GM21526 (cell line): ENCODE results near the gene TIMP1.
A peak's percentile ranks its signal among the peaks of the same experiment; 100 is the strongest.
"Not testable (repeated sequence)": the region's sequence is repeated elsewhere in the genome, so short reads cannot be mapped to it uniquely, and the experiment has no call there.

Experiments
- ATAC-seq: cut with Tn5 transposase; IDR thresholded peaks from one replicate; pipeline ENCODE4 v1.9.1; 2021; ENCODE audit warnings: moderate library complexity; ENCODE audit not compliant: unreplicated experiment, low FRiP score

Gene TIMP1

DNA sequence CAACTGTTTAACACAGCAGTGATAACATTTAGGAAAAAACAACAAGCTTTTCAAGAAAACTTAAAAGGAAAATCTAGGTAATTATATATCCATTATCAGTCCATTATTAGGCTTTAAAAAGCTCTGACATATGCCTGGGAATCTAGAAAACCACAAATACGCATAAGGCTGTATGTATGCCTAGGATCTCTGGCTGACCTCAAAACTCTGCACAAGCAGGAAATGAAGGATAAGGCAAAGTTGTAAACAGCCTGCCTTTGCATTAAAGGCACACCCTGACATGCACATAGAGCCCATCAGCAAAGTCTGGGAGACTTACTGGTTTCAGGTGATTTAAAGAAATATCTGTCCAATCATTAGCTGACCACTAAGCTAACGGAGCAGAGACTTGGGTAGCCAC, 14.0 kb downstream of the TIMP1 start:
- ATAC-seq, result no peak

GRCh38 chrX:47597222-47597621, 15.0 kb downstream of the TIMP1 start:
- ATAC-seq, result no peak

GRCh38 chrX:47603125-47603524, 20.9 kb downstream of the TIMP1 start:
- not testable (repeated sequence) for ATAC-seq

DNA sequence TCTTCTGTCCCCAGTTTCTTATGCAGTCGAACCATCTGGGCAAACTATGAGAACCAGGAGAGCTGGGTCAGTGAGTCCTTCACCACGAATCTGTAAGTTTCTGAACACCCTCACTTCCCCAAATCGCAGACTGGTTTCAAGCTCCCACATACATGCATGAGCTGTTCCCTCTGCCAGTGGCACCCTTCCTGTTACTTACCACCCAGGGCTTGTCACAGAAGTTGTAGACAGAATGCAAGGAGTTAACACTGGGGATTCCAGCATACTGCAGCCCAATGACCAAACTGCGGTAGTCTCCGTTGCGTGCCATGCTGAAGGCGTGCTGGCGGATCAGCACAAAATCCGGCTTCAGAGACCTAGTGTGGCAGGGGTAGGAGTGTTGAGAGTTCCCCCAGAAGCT, 22.8 kb downstream of the TIMP1 start:
- no peak for ATAC-seq

GRCh38 chrX:47607091-47607490, 24.9 kb downstream of the TIMP1 start:
- no peak for ATAC-seq

- ATAC-seq, result no peak
Measured at GRCh38 chrX:47608130-47608810, 26.0 kb downstream of the TIMP1 start.

DNA sequence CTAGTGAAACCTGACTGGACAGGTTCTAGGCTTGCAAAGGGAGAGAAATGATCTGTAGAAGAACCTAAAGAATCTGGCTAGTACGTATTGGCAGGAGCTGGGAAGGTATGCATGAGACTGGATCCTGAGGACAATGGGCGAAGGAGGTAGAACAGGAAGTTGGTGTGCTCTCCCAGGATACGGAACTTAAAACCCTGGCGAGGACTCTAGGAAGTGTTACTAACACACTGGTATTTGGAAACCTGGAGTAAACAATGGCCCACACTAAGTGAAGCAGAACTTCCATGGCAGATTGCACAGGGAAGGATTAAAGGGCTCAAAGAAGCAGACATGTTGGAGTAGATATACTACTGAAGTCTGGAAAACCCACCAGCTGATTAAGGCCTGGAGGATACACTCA, 28.3 kb downstream of the TIMP1 start:
- ATAC-seq, result no peak

GRCh38 chrX:47611489-47611888, 29.3 kb downstream of the TIMP1 start:
- no peak for ATAC-seq

DNA sequence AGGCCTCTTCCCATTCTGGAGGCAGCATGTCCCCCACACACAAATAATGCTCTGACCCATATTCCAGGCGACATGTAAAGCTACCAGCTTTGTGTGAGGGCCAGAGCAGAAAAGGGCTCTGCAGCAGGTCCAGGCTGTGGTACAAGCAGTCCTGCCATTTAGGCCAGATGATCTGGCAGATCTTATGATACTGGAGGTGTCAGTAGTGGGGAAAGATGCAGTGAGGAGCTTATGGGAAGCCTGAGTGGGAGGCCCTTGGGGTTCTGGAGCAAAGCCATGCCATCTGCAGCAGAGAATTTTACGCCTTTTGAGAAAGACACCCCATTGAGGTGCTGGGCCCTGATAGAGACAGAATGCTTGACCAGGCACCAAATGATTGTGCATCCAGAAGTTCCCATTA, 29.7 kb downstream of the TIMP1 start:
- no peak for ATAC-seq

- ATAC-seq, result no peak
Measured at GRCh38 chrX:47612418-47612817, 30.2 kb downstream of the TIMP1 start.

DNA sequence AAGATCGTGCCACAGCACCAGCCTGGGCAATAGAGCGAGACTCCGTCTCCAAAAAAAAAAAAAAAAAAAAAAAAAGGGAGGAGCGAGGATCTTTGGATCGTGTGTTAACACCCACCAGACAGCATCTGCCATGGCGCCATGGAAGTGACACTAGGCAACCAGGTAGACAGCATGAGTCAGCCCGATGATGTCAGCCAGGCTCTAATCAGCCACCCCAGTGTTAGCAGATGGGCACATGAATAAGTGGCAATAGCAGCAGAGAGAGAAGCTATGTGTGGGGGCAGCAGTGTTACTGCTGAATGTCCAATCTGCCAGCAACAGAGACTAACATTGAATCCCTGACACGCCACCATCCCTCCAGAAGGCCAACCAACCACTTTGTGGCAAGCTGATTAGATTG, 30.8 kb downstream of the TIMP1 start:
- ATAC-seq, result no peak

- ATAC-seq, result no peak
Measured at GRCh38 chrX:47614618-47615017, 32.4 kb downstream of the TIMP1 start.

GRCh38 chrX:47618923-47619485, 36.8 kb downstream of the TIMP1 start:
- no peak for ATAC-seq

- peak; percentile 60 for ATAC-seq
Measured at GRCh38 chrX:47619486-47620302, 37.5 kb downstream of the TIMP1 start, which contains the start of gene SYN1. Gene SYN1 (minus strand): TSS chrX:47619857. CDS start chrX:47619728, 129 bp downstream.

GRCh38 chrX:47620303-47620685, 38.1 kb downstream of the TIMP1 start:
- no peak for ATAC-seq

DNA sequence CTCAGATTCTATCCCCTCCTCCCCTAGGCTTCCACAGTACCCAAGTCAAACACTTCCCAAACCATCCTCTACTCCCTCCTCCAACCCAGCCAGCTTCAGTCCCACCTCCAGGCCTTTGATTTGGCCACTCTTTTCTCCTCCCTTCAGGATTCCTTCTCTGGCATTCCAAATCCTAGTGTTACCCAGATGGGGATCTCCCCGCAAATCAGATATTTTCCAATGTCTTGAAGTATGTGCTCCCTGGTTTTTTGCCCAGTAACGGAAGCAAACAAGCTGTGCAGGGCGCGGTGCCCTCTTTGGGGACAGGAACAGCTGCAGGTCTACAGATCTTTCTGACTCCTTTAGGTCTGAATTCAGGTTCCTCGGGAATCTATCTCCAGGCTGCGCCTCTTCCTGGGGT, 39.6 kb downstream of the TIMP1 start:
- ATAC-seq, result no peak

DNA sequence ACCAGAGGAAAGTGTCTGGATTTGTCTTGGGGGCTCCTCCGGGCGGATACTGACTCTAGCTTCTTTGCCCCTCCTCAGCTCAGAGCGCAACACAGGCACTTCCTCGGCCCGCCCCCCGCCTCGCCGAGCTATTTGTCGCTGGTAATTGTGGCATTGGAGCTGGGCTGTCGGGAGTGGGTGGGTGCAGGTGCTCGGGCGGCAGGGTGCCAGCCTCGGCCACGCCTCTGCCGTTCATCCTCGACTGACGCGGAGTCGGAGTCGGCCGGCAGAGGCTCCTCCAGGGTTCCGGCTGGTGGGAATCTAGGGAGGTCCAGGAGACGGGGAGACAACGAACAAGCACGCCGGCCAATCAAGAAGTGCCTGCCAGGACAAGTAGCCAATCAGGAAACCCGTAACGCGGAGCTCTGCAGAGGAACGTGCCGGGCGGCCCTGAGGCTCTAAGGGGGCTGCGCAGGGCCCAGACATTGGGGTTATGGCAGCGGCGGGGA, 41.3 kb downstream of the TIMP1 start:
- no peak for ATAC-seq

GRCh38 chrX:47625365-47625764, 43.1 kb downstream of the TIMP1 start:
- no peak for ATAC-seq

- ATAC-seq, result no peak
Measured at GRCh38 chrX:47628982-47629381, 46.7 kb downstream of the TIMP1 start.

DNA sequence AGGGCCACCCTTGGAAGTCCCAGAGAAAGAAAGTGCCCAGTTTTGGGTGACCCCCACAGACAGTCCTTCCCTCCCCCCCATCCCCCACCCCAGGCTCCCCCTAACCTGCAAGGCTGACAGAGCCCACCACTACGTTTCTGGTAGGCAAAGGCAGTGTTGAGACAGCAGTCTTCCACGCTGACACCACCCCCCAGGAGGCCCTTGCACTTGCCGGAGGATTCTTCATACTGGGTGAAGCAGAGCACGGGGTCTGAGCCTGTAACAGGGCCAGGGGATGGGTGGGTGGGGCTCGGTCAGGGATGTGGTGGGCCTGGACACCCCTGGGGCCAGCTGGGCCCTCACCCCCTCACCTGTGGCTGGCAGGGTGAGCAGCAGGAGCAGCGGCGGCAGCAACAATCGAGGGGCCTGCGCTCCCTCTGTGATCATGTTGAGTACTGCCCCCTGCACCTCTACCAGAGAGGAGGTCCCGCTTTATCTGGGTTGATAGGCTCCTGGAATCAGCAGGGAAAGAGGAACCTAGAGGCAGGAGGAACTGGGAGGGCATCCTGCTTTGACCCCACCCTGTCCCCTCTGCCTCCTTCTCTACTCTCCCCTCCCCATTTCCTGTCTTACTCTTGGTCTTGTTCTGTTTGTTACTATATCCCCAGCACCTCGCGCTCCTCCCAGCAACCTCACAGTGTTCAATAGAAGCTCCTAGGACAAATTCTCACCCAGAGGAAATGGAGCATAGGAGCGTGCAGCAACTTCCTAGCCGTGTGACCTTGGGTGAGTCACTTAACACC, 47.4 kb downstream of the TIMP1 start, which contains the start of gene CFP:
Gene CFP (minus strand): TSS at position 512 of the 782 bp plus-strand sequence. CDS start 86 bp downstream, at position 426.
- no peak for ATAC-seq

DNA sequence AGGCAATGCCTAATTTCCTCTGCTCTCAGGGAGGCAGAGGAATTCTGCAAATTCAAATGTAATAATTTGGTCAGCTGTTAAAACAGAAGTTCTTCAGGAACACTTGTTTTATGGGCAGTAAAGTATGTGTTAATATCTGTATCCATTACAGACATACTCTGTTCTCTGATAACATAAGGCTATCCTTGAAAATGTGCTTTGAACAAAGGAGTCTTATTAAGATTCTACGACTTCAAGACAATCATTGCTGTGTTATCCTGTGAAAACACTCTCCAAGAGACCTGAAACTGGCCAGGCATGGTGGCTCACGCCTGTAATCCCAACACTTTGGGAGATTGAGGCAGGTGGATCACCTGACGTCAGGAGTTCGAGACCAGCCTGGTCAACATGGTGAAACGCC, 49.4 kb downstream of the TIMP1 start:
- ATAC-seq, result no peak
